ENCODE measurements around the gene DDX51.

Gene DDX51

GRCh38 chr12:132095520-132096409 is 48.4 kb downstream of the DDX51 start:
- no peak overlapping the region for H3K9ac ChIP-seq (ENCODE audit: low read depth, low read length)
- peaks cover 43% of the 10 kb centered on the region for H3K36me3 ChIP-seq (ENCODE audit: insufficient read depth, low read depth, low read length)
- H3K27me3 ChIP-seq (ENCODE audit: insufficient read depth, low read length), result no peaks in the 10 kb centered on the region
- H3K4me3 ChIP-seq (ENCODE audit: low read length), result no peak overlapping the region
- H3K27ac ChIP-seq (ENCODE audit: low read length), result no peak overlapping the region
- no peaks in the 10 kb centered on the region for H3K4me1 ChIP-seq (ENCODE audit: insufficient read depth, low read length)
- peaks cover 6% of the 10 kb centered on the region for H3K9me3 ChIP-seq (ENCODE audit: insufficient read depth, low read depth, low read length)

GRCh38 chr12:132094269-132094891 is 49.7 kb downstream of the DDX51 start:
- Histone ChIP-seq H3K27ac (ENCODE audit: low read length) (no peak overlapping the region), H3K36me3 (ENCODE audit: insufficient read depth, low read depth, low read length) (peaks cover 37% of the 10 kb centered on the region), H3K9ac (ENCODE audit: low read depth, low read length) (no peak overlapping the region), H3K4me1 (ENCODE audit: insufficient read depth, low read length) (no peaks in the 10 kb centered on the region), H3K4me3 (ENCODE audit: low read length) (no peak overlapping the region), H3K27me3 (ENCODE audit: insufficient read depth, low read length) (no peaks in the 10 kb centered on the region), H3K9me3 (ENCODE audit: insufficient read depth, low read depth, low read length) (peaks cover 6% of the 10 kb centered on the region)

GRCh38 chr12:132089407-132089910 is 54.7 kb downstream of the DDX51 start:
- Histone ChIP-seq H3K9ac (ENCODE audit: low read depth, low read length) (no peak overlapping the region), H3K36me3 (ENCODE audit: insufficient read depth, low read depth, low read length) (peaks cover 32% of the 10 kb centered on the region), H3K4me3 (ENCODE audit: low read length) (no peak overlapping the region), H3K27ac (ENCODE audit: low read length) (no peak overlapping the region), H3K9me3 (ENCODE audit: insufficient read depth, low read depth, low read length) (no peaks in the 10 kb centered on the region; the same call in 1 of the 2 replicates), H3K4me1 (ENCODE audit: insufficient read depth, low read length) (0 out of 2 replicates have a peak, but pooled peaks cover 6% of the 10 kb centered on the region), H3K27me3 (ENCODE audit: insufficient read depth, low read length) (no peaks in the 10 kb centered on the region)
